ENCODE data around the gene SYNE3. TPM values are rescaled to one million over a fixed set of nuclear protein-coding genes. Genes with fewer than 3 reads are reported as not detected.

Gene SYNE3
- polyA plus RNA-seq, 1 donor (not counting 4 experiments of a cell fraction or from before 2014, with no cell fraction given), result 1.0 TPM

DNA sequence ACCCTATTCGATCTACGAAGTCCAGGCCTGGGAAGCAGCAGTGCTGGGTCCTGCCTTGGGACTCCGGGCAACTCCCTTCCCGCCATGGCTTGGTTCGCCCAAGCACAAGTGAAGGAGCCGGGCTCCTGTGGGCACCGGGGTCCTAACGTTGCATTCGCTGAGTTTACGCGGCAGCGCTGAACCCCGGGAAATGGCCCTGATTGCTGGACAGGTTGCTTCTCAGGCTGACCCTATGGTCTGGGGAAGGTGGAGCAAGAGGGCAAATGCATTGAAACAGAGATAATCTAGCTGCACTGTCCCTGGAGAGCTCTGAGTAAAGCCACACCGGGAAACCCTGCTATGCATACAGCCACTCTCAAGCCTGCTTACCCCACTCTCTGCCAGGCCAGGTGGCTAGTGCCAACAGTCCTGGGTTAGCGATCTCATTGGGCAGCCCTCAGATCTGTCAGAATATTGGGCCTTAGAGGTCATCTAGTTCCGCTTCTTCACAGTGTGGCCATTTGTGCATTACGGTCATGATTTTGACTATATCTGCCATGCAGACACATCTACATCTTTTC, 11.3 kb downstream of the SYNE3 start:
- DNase-seq (ENCODE audit: low read depth, low spot score) (no peak), FAIRE-seq (no peak)
- no peak overlapping the region for H2AFZ ChIP-seq (ENCODE audit: control insufficient read depth, low read length)
- H3K4me3 ChIP-seq (ENCODE audit: control insufficient read depth in 2 of 3, extremely low read depth in 1 of 3, insufficient read depth in 2 of 3, low read depth in 1 of 3, low read length in 3 of 3), result no peak overlapping the region
- peaks cover 0 to 3% of the 10 kb centered on the region in 2 experiments for H3K36me3 ChIP-seq (ENCODE audit: control insufficient read depth in 2 of 2, extremely low read depth in 1 of 2, insufficient read depth in 2 of 2, low read length in 2 of 2)
- H3K27me3 ChIP-seq (ENCODE audit: control insufficient read depth, extremely low read depth, insufficient read depth, low read length), result no peaks in the 10 kb centered on the region
- no peak overlapping the region for H3K9ac ChIP-seq (ENCODE audit: control insufficient read depth, extremely low read depth, insufficient read depth, low read length)
- H3K27ac ChIP-seq (ENCODE audit: control insufficient read depth, insufficient read depth, low read length), result no peak overlapping the region
- H3K9me3 ChIP-seq (ENCODE audit: control insufficient read depth, low read depth, low read length), result no peaks in the 10 kb centered on the region
- H3K9me1 ChIP-seq (ENCODE audit: control insufficient read depth, extremely low read depth, insufficient read depth, low read length), result peaks cover 2% of the 10 kb centered on the region
- no peak overlapping the region for H3K4me2 ChIP-seq (ENCODE audit: control insufficient read depth, extremely low read depth, insufficient read depth, low read depth, low read length)
- H3K79me2 ChIP-seq (ENCODE audit: control insufficient read depth, insufficient read depth, low read length), result no peaks in the 10 kb centered on the region
- peaks cover 2% of the 10 kb centered on the region for H4K20me1 ChIP-seq (ENCODE audit: control insufficient read depth, extremely low read depth, insufficient read depth, low read length)
- dilution Hi-C loops (cut with MboI; ENCODE audit: extremely low pct_ligation_motif_present, low sequenced_read_pairs), result no loop called here
- TF ChIP-seq, protein P1, sequence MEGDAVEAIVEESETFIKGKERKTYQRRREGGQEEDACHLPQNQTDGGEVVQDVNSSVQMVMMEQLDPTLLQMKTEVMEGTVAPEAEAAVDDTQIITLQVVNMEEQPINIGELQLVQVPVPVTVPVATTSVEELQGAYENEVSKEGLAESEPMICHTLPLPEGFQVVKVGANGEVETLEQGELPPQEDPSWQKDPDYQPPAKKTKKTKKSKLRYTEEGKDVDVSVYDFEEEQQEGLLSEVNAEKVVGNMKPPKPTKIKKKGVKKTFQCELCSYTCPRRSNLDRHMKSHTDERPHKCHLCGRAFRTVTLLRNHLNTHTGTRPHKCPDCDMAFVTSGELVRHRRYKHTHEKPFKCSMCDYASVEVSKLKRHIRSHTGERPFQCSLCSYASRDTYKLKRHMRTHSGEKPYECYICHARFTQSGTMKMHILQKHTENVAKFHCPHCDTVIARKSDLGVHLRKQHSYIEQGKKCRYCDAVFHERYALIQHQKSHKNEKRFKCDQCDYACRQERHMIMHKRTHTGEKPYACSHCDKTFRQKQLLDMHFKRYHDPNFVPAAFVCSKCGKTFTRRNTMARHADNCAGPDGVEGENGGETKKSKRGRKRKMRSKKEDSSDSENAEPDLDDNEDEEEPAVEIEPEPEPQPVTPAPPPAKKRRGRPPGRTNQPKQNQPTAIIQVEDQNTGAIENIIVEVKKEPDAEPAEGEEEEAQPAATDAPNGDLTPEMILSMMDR (optimal IDR thresholded peaks at IDR 0.05 in 1 of 3, IDR thresholded peaks at IDR 0.05 in 1 of 3, conservative IDR thresholded peaks at IDR 0.05 in 1 of 3; ENCODE audit: extremely low read depth in 1 of 3, insufficient read depth in 2 of 3, low read length in 3 of 3), result no peak
- TF ChIP-seq EZH2 (IDR thresholded peaks at IDR 0.05; ENCODE audit: low read length), result no peak
- peaks cover 20% of the 10 kb centered on the region for H3K4me1 ChIP-seq (ENCODE audit: control insufficient read depth, extremely low read depth, insufficient read depth, low read length)

DNA sequence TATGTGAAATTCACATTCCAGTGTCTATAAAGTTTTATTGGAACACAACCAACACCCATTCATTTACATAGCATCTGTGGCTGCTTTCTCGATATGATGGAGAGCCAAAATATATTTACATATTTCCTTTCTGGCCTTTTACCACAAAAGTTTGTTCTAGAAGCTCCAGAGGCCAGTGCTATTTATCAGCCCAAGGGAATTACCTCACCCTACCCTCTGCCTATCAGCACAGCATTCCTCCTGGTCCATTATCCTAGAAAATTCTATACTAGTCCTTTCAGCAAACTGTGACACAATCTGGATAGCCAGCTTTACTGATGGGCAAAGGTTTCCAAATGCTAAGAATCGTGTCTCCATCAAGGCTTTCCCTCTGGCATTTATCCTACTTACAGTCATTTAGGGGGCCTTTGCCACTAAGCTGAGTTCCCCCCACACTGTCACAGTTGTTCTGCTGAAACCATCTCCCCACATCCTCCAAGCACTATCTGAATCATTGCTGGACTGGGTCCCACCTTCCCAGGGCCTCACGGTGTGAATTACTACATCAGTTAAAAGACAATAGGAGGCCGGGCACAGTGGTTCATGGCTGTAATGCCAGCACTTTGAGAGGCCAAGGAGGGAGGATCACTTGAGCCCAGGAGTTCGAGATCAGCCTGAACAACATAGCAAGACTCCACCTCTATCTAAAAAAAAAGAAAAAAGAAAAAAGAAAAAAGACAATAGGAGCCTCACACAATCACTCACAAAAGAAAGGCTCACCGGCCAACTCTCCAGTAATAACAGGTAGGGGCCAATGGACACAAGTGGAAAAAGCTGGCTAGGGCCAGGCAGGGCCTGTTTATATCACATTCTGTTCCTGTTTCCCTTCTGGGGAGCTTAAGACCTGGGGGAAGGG, 12.1 kb downstream of the SYNE3 start:
- Histone ChIP-seq H3K9me1 (ENCODE audit: control insufficient read depth, extremely low read depth, insufficient read depth, low read length) (peaks cover 2% of the 10 kb centered on the region), H3K79me2 (ENCODE audit: control insufficient read depth, insufficient read depth, low read length) (no peaks in the 10 kb centered on the region), H4K20me1 (ENCODE audit: control insufficient read depth, extremely low read depth, insufficient read depth, low read length) (peaks cover 2% of the 10 kb centered on the region), H2AFZ (ENCODE audit: control insufficient read depth, low read length) (no peak overlapping the region), H3K27ac (ENCODE audit: control insufficient read depth, insufficient read depth, low read length) (no peak overlapping the region), H3K9ac (ENCODE audit: control insufficient read depth, extremely low read depth, insufficient read depth, low read length) (no peak overlapping the region), H3K4me2 (ENCODE audit: control insufficient read depth, extremely low read depth, insufficient read depth, low read depth, low read length) (no peak overlapping the region), H3K4me3 (ENCODE audit: control insufficient read depth in 2 of 3, extremely low read depth in 1 of 3, insufficient read depth in 2 of 3, low read depth in 1 of 3, low read length in 3 of 3) (no peak overlapping the region), H3K9me3 (ENCODE audit: control insufficient read depth, low read depth, low read length) (no peaks in the 10 kb centered on the region), H3K4me1 (ENCODE audit: control insufficient read depth, extremely low read depth, insufficient read depth, low read length) (peaks cover 20% of the 10 kb centered on the region), H3K36me3 (ENCODE audit: control insufficient read depth in 2 of 2, extremely low read depth in 1 of 2, insufficient read depth in 2 of 2, low read length in 2 of 2) (peaks cover 0 to 3% of the 10 kb centered on the region in 2 experiments), H3K27me3 (ENCODE audit: control insufficient read depth, extremely low read depth, insufficient read depth, low read length) (no peaks in the 10 kb centered on the region)
- TF ChIP-seq, protein P1 (optimal IDR thresholded peaks at IDR 0.05 in 1 of 3, IDR thresholded peaks at IDR 0.05 in 1 of 3, conservative IDR thresholded peaks at IDR 0.05 in 1 of 3; ENCODE audit: extremely low read depth in 1 of 3, insufficient read depth in 2 of 3, low read length in 3 of 3), result no peak
- TF ChIP-seq EZH2 (IDR thresholded peaks at IDR 0.05; ENCODE audit: low read length), result no peak
- DNase-seq (ENCODE audit: low read depth, low spot score) (no peak), FAIRE-seq (no peak)
- dilution Hi-C loops (cut with MboI; ENCODE audit: extremely low pct_ligation_motif_present, low sequenced_read_pairs), result no loop called here
